Endodermal cell (in vitro differentiated cells): Measurements from ENCODE around the gene RPS6KC1. TPM values are rescaled to one million over a fixed set of nuclear protein-coding genes. Genes with fewer than 3 reads are reported as not detected.

Experiments
- DNase-seq: peaks from one replicate; pipeline ENCODE4 v3.0.0-alpha.2; 2017
- H3K27ac ChIP-seq: 2 replicates; pipeline ENCODE4 v1.5.1; 2013; ENCODE audit warnings: mild to moderate bottlenecking, low read depth, low read length, moderate library complexity
- H3K27me3 ChIP-seq: 2 replicates; pipeline ENCODE4 v1.6.1; 2013; ENCODE audit warnings: mild to moderate bottlenecking, low read length, moderate library complexity; ENCODE audit not compliant: insufficient read depth, control insufficient read depth, poor library complexity, severe bottlenecking
- H3K36me3 ChIP-seq: 2 replicates; pipeline ENCODE4 v1.7.0; 2013; ENCODE audit warnings: mild to moderate bottlenecking, low read length, moderate library complexity; ENCODE audit not compliant: control insufficient read depth, insufficient read depth
- H3K4me1 ChIP-seq: one replicate; pipeline ENCODE4 v1.7.0; 2013; ENCODE audit warnings: low read length; ENCODE audit not compliant: control insufficient read depth, insufficient read depth
- H3K4me3 ChIP-seq: 2 replicates; pipeline ENCODE4 v1.5.1; 2013; ENCODE audit warnings: mild to moderate bottlenecking, low read length, moderate library complexity
- H3K9ac ChIP-seq: 2 replicates; pipeline ENCODE4 v1.6.1; 2013; ENCODE audit warnings: mild to moderate bottlenecking, low read length, moderate library complexity; ENCODE audit not compliant: poor library complexity, severe bottlenecking; ENCODE audit errors: extremely low read depth
- H3K9me3 ChIP-seq: 2 replicates; pipeline ENCODE4 v1.6.1; 2013; ENCODE audit warnings: mild to moderate bottlenecking, low read length, moderate library complexity; ENCODE audit not compliant: control insufficient read depth
- H3K27ac Mint-ChIP-seq: 2 replicates; pipeline ENCODE4 v1.8.0; 2020; ENCODE audit warnings: mixed read lengths
- H3K27me3 Mint-ChIP-seq: 2 replicates; pipeline ENCODE4 v1.8.0; 2021; ENCODE audit warnings: mild to moderate bottlenecking, mixed read lengths; ENCODE audit not compliant: insufficient read depth
- H3K36me3 Mint-ChIP-seq: 2 replicates; pipeline ENCODE4 v1.8.0; 2020; ENCODE audit warnings: low read depth, mixed read lengths
- H3K4me1 Mint-ChIP-seq: 2 replicates; pipeline ENCODE4 v1.8.0; 2020; ENCODE audit warnings: mixed read lengths
- H3K4me3 Mint-ChIP-seq: 2 replicates; pipeline ENCODE4 v1.8.0; 2020; ENCODE audit warnings: mild to moderate bottlenecking, moderate library complexity, mixed read lengths
- H3K9me3 Mint-ChIP-seq: 2 replicates; pipeline ENCODE4 v1.8.0; 2020; ENCODE audit warnings: mild to moderate bottlenecking, mixed read lengths
- CTCF ChIP-seq: fragments of 200-600 bp; sonication (generic); conservative IDR thresholded peaks from 2 replicates; pipeline ENCODE4 v1.5.0; 2021; ENCODE audit warnings: antibody characterized with exemption, mild to moderate bottlenecking
- WGBS, 2 experiments: methylation state at CpG; one replicate each; pipeline versions ENCODE4 v1.1.5 to v1.1.7; 2013; ENCODE audit warnings: missing lambda C conversion rate in 2 of 2, mixed read lengths in 1 of 2; ENCODE audit not compliant: insufficient coverage in 1 of 2, insufficient read length in 1 of 2; 5-methylcytosine and 5-hydroxymethylcytosine counted together
- total RNA-seq, 2 donors: library from RNA; stranded (reverse); fragmentation: NEBNext Ultra II Directional in 1 of 2; extraction: Animal tissue kit (Norgen Biotek cat#: 25700) in 1 of 2; gene quantifications; 2 replicates in 1 of 2; 3 replicates in 1 of 2; pipeline ENCODE4 v1.2.1, GENCODE V29; 2021

Gene RPS6KC1
- total RNA-seq, 2 donors from 2014 or later, result 31.4 to 36.3 TPM

GRCh38 chr1:213186168-213186567 lies 135.1 kb downstream of the RPS6KC1 start:
- 94% methylated on average over 2 of the region's 2 CpGs; no CpG with 5 or more reads in 1 of the 2 experiments for WGBS, 2 experiments
- Histone ChIP-seq H3K4me1 (no peaks in the 10 kb centered on the region), H3K36me3 (peaks cover 9% of the 10 kb centered on the region), H3K27ac (no peak overlapping the region), H3K9me3 (peaks cover 31% of the 10 kb centered on the region), H3K9ac (no peak overlapping the region), H3K27me3 (no peaks in the 10 kb centered on the region), H3K4me3 (no peak overlapping the region)
- TF ChIP-seq CTCF, result no peak
- no peak for DNase-seq
- no peaks in the 10 kb centered on the region for H3K27me3 Mint-ChIP-seq
- H3K27ac Mint-ChIP-seq, result no peak overlapping the region
- H3K9me3 Mint-ChIP-seq, result peaks cover 22% of the 10 kb centered on the region
- no peaks in the 10 kb centered on the region for H3K4me1 Mint-ChIP-seq
- peaks cover 37% of the 10 kb centered on the region for H3K36me3 Mint-ChIP-seq
- no peak overlapping the region for H3K4me3 Mint-ChIP-seq

- Mint-ChIP-seq H3K36me3 (peaks cover 28% of the 10 kb centered on the region), H3K4me3 (no peak overlapping the region), H3K9me3 (peaks cover 11% of the 10 kb centered on the region), H3K4me1 (peaks cover 3% of the 10 kb centered on the region), H3K27me3 (no peaks in the 10 kb centered on the region), H3K27ac (no peak overlapping the region)
- no peaks in the 10 kb centered on the region for H3K4me1 ChIP-seq
- peaks cover 4% of the 10 kb centered on the region for H3K36me3 ChIP-seq
- no peaks in the 10 kb centered on the region for H3K27me3 ChIP-seq
- H3K27ac ChIP-seq, result no peak overlapping the region
- no peak for DNase-seq
- WGBS, 2 experiments, result 94 to 100% methylated on average over 1 of the region's 1 CpG
- no peak overlapping the region for H3K4me3 ChIP-seq
- H3K9me3 ChIP-seq, result peaks cover 16% of the 10 kb centered on the region
- TF ChIP-seq CTCF, result no peak
- H3K9ac ChIP-seq, result no peak overlapping the region
Measured at GRCh38 chr1:213192026-213192425, 141.0 kb downstream of the RPS6KC1 start.

GRCh38 chr1:213194383-213194782 lies 143.3 kb downstream of the RPS6KC1 start:
- Histone ChIP-seq H3K9me3 (peaks cover 36% of the 10 kb centered on the region), H3K4me1 (no peaks in the 10 kb centered on the region), H3K27ac (no peak overlapping the region), H3K36me3 (peaks cover 15% of the 10 kb centered on the region), H3K9ac (no peak overlapping the region), H3K27me3 (no peaks in the 10 kb centered on the region), H3K4me3 (no peak overlapping the region)
- WGBS, 2 experiments, result 78 to 90% methylated on average over 3 to 5 of the region's 5 CpGs
- Mint-ChIP-seq H3K27me3 (no peaks in the 10 kb centered on the region), H3K27ac (no peak overlapping the region), H3K36me3 (peaks cover 51% of the 10 kb centered on the region), H3K4me1 (peaks cover 3% of the 10 kb centered on the region), H3K9me3 (peaks cover 27% of the 10 kb centered on the region), H3K4me3 (no peak overlapping the region)
- peak; percentile 34 for TF ChIP-seq CTCF
- DNase-seq, result peak; percentile 60
